Mammary epithelial cell (primary cell): ENCODE measurements around the gene ADGRG1.
"Not testable (repeated sequence)": the region's sequence is repeated elsewhere in the genome, so short reads cannot be mapped to it uniquely, and the experiment has no call there.

ENCODE experiments used
- CTCF ChIP-seq, 2 donors: IDR thresholded peaks in 1 of 2; conservative IDR thresholded peaks in 1 of 2; 2 replicates each; pipeline ENCODE4 v1.5.1; 2011 to 2012; ENCODE audit warnings: inconsistent platforms in 2 of 2, low read length in 2 of 2, mild to moderate bottlenecking in 2 of 2, control low read depth in 1 of 2, low read depth in 1 of 2; ENCODE audit not compliant: insufficient read depth in 1 of 2; ENCODE audit errors: extremely low read depth in 1 of 2
- EZH2 ChIP-seq: IDR thresholded peaks from 2 replicates; pipeline ENCODE4 v1.6.1; 2012; ENCODE audit warnings: low read length, inconsistent platforms, borderline replicate concordance

- TF ChIP-seq CTCF (conservative IDR thresholded peaks at IDR 0.05 in 1 of 2, IDR thresholded peaks at IDR 0.05 in 1 of 2; ENCODE audit: extremely low read depth in 1 of 2, insufficient read depth in 1 of 2, low read depth in 1 of 2, low read length in 2 of 2); EZH2: not testable (repeated sequence)
Measured at GRCh38 chr16:57712569-57712968, 84.1 kb downstream of the ADGRG1 start.
